KOPT-K1 (cell line): Measurements from ENCODE around the gene IL3.

Source experiments
- H3K27ac ChIP-seq: fragments of 200-600 bp; sonication (generic); 2 replicates; pipeline ENCODE4 v1.5.1; 2016; ENCODE audit warnings: antibody characterized with exemption, mild to moderate bottlenecking, low read depth, low read length; ENCODE audit not compliant: poor library complexity, severe bottlenecking
- H3K36me3 ChIP-seq: fragments of 200-600 bp; sonication (generic); 2 replicates; pipeline ENCODE4 v1.5.1; 2017; ENCODE audit warnings: antibody characterized with exemption, mild to moderate bottlenecking, low read length, moderate library complexity; ENCODE audit not compliant: insufficient read depth
- H3K9me3 ChIP-seq: fragments of 200-600 bp; sonication (generic); 2 replicates; pipeline ENCODE4 v1.5.1; 2017; ENCODE audit warnings: antibody characterized with exemption, low read length, mild to moderate bottlenecking; ENCODE audit not compliant: insufficient read depth, poor library complexity, severe bottlenecking

The IL3 gene

DNA sequence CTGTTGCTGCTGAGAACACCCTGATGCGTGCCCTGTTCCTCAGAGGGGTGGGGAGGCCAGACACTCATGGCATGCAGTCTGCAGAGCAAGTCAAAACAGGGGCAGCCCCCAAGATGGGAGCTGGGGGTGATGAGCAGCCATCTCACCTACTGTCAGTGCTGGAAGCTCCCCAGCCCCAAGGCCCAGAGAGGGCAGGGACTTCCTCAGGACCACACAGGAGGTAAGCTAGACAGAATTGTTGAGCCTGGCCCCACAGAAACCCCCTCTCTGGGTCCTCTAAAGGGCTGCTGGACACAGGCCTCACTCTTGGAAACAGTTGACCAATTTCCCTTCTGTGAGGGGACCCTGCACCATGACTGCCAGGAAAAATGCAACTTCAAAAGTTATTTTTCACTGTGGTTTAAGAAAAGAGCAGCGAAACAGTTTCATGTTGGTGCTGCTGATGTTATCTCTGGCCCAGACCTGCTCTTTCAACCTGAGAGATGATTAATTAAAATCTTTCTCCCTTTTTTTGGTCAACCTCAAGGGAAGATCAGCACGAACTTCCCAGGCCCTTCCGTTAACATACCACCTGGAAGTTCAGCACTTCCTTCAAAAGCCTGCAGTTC, 22.7 kb downstream of the IL3 start:
- no peaks in the 10 kb centered on the region for H3K36me3 ChIP-seq
- H3K9me3 ChIP-seq = no peaks in the 10 kb centered on the region
- peak overlapping the region; percentile 42 for H3K27ac ChIP-seq

DNA sequence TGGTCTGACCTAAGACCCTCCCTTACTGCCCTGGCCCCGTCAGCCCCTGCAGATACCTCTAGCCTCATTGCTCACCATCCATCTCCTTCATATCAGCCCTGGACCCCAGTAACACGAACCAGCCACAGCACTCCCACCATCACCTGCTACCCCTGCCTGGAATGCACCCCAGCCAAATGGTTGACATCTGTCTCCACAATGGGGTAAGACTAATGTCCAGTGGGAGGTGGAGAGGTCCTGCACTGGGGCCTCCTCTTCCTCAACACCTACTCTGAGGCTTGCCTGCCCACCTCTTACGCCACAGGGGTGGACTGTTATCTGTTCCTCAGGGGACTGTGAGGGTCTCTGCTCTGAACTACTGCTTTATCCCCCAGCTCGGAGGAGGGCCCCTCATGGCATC, 25.2 kb downstream of the IL3 start:
- H3K36me3 ChIP-seq = no peaks in the 10 kb centered on the region
- no peak overlapping the region for H3K27ac ChIP-seq

DNA sequence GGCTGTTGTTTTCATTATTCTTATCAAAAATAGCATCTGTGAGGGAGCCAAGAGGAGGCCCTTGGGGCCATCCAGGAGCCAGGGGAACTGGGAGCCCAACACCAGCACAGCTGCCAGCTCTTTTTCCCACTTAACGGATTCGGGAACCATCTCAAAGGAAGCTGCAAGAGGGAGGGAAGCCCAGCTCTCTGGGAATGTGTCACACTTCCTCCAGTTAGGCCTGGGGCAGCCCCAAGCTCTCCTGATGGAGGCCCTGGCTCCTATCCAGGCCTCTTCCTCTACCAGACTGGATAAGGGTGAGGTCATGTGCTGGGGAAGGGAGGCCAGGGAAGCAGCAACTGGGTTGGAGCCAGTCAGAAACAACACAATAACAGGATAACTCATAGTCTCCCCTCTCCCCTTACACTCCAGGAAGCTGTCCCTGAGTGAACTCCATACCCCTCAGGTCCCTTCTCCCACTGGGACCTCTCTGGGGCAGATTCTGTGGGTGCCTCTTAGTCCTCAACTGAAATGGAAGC, 25.9 kb downstream of the IL3 start:
- no peak overlapping the region for H3K27ac ChIP-seq
- H3K9me3 ChIP-seq = no peaks in the 10 kb centered on the region
- no peaks in the 10 kb centered on the region for H3K36me3 ChIP-seq

More for the DNA sequence above, 25.2 kb downstream of the IL3 start:
- no peaks in the 10 kb centered on the region for H3K9me3 ChIP-seq

DNA sequence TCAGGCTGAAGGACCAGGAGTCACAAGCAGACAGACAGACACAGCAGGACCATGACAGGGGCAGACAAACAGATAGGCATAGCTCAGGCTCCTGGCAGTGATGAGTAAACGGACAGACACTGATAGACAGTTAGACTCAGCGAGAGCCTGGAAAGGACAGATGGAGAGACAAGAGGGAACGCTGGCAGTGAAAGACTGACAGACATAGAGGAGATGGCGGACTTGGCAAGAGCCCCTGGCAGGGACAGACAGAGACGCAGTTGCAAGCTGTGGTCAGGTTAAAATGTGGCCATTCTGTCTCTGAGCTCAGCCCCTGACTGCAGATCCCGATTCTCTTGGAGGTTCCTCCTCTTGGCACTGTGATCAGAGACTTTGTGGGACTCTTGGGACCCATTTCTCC, 26.7 kb downstream of the IL3 start:
- Histone ChIP-seq H3K27ac (no peak overlapping the region), H3K36me3 (no peaks in the 10 kb centered on the region), H3K9me3 (no peaks in the 10 kb centered on the region)

DNA sequence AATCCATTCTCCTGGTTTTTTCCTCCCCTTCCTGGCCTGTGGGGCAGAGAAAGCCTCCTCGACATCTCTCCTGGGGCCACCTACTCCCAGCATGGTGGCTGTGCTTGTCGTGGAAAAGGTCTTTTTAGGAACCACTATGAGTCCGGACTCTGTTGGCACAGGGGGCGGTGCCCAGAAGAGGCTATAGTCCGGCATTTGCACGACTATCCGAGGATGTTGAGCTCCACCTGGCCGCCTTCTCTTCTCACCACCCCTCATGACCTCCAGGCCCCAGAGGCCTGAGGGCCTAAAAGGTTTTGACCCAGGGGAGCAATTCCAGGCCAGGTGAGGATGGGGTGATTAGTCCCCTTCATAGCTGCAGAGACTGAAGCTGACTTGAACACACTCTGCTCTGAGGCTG, 27.2 kb downstream of the IL3 start:
- H3K9me3 ChIP-seq = no peaks in the 10 kb centered on the region
- no peak overlapping the region for H3K27ac ChIP-seq
- no peaks in the 10 kb centered on the region for H3K36me3 ChIP-seq

DNA sequence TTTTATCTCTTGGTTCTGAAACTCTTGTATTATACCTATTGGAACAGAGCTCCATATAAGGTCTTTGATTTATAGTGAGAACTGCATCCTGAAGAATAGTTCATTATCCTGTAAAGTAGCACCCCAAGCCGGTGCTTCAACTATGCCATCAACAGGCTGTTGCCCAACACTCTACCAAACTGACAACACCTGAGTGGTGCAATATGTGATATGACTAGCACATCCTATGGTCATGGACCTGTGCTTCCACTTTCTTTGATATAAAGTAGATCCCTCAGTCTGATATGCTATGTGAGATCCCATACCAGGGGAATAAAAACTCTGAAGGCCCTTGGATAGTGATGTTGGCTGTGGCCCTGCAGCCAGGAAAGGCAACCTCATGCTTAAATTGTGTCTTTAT, 28.9 kb downstream of the IL3 start:
- no peaks in the 10 kb centered on the region for H3K36me3 ChIP-seq
- H3K9me3 ChIP-seq = no peaks in the 10 kb centered on the region
- no peak overlapping the region for H3K27ac ChIP-seq

DNA sequence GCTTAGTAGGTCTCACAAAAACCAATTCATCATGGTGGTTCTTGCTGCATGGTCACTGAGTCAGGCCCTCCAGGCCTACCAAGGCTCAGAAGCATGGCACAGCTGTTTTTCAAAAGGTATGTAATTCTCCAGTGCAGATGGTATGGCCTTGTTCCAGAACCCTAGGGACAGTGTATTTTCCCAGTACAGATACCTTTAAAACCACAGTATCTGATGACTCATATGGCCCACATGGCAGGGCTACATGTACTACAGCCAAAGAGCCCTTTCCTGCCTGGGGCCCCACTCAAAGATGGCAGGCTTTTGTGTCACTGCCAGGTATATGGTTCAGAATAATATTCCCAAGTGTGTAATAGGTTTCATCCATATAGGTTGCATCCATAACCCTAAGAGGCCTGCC, 29.7 kb downstream of the IL3 start:
- H3K9me3 ChIP-seq = no peaks in the 10 kb centered on the region
- no peak overlapping the region for H3K27ac ChIP-seq
- H3K36me3 ChIP-seq = no peaks in the 10 kb centered on the region

DNA sequence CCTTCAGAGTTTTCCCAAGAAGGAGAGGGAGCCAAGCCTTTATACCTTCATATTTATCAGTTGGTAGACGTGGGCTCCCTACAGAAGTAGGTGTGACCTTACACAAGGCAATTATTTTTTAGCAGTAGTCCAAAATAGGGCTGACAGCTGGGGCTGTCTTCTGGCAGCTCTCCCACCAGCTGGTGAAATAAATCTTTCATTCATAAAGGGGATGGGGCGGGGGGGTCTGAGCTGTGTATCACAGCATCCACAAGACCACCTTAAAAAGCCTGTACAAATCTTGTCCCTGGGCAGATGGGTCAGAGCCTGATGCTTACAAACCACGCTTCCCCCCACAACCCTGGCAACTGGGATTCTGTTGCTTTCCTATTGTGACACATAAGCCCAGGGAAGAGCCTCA, 32.8 kb downstream of the IL3 start:
- Histone ChIP-seq H3K9me3 (no peaks in the 10 kb centered on the region), H3K36me3 (no peaks in the 10 kb centered on the region), H3K27ac (no peak overlapping the region)

DNA sequence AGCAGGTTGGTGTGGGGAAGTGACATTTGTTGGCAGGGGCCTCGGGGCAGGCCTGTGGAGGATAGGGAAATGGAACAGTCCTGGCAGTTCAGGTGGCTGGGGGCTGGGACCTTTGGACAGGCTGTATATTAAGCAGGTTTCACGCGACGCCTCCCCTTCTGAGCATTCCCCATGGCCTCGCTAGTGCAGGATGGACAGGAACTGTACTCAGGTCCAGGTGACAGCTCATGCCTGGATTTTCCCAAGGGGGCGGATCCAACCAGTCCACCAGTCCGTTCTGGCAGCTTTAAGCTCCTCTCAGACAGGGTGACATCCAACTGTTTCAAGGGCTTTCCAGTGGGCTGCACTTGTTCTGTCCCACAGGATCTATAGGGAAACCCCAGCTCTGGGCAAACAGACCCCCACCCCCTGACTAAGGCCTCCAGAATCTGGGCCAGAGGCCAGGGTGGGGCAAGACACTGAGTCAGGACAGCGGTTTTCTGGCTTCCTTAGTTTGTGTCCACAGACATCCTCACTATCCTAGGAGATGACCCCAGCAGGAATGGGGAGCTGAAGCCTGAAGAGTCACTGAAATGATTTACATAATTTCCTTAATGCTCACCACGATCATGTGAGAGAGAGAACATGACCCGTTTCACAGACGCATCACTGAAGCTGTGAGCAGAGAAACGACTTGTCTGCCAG, 34.1 kb downstream of the IL3 start:
- H3K36me3 ChIP-seq = no peaks in the 10 kb centered on the region
- H3K9me3 ChIP-seq = no peaks in the 10 kb centered on the region
- H3K27ac ChIP-seq = no peak overlapping the region

DNA sequence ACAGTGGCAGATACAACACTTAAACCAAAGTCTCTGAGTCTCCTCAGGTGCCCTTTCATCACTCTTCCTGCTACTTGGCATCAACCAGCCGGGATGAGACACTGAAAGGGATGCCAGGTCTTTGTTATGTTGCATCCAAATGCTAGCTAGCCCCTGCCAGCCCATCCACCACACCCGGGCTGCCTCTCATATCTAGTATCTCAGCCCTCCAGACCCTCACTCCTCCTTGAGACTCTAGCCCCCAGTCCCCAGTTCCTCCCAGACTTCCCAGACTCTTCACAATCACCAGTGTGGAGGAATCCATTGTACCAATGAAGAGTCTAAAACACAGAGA, 34.6 kb downstream of the IL3 start:
- Histone ChIP-seq H3K27ac (peak overlapping the region; percentile 5), H3K36me3 (no peaks in the 10 kb centered on the region), H3K9me3 (no peaks in the 10 kb centered on the region)

DNA sequence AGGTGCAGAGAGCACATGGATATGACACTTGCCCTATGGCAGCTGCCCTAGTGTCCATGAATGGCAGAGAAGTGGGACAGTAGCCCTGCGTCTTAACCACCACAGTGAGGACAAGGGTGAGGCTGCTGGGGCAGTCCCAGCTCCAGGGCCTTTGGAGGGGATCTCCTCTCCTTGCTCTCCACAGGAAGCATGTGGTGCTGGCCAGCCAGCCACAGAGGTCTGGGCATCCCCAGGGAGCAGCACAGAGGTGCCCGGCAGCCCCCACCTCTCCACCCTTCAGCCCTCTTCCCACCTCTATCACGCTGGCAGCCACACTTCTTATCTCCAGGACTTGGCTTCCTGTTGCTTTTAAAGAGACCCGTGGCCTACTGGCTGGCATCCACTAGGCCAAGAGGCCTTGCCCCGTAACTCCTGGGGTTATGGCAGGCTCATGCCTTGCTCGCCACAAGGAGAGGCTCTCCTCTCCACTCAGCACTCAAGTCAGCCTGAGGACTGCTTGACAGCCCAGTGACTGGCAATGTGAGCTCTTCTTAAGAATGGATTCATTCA, 35.0 kb downstream of the IL3 start:
- no peaks in the 10 kb centered on the region for H3K36me3 ChIP-seq
- H3K27ac ChIP-seq = peak overlapping the region; percentile 5
- H3K9me3 ChIP-seq = no peaks in the 10 kb centered on the region

DNA sequence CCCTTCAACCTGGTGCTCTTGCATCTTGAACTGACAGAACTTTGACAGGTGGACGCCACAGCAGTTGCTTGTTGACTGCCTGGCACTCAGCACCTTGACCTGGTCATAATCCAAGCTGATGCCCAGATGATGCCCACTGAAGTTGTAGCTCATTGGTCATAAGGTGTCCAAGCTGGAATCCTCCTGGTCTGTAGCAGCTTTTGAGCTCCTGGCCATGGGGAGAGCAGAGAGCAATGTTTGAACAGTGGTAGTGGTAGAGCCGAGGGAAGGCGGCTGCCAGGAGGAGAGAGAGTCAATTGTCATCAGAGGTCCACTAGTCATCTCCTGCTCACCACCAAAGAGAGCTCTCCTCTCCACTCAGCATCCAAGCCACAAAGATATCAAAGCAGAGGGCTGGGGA, 36.4 kb downstream of the IL3 start:
- Histone ChIP-seq H3K27ac (no peak overlapping the region), H3K36me3 (no peaks in the 10 kb centered on the region), H3K9me3 (no peaks in the 10 kb centered on the region)

DNA sequence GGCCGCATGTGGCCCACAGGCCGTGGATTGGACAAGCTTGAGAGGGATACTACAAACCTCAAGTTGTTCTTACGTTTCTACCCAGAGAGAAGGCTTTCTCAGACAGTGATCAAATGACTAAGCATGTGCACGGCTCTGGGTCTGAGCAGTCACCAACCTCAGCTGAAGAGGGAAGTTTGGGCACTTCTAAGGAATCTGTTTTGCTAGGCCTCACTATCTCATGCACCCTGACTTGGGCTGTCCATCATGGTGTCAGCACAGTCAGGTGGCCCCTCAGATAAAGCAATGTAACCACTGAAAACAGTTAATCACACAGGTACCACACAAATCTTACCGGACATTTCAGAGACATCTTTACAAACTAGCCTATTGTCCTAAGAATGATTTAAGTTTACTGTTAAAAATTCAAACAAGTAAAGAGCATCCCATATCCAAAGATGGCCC, 37.7 kb downstream of the IL3 start:
- Histone ChIP-seq H3K36me3 (no peaks in the 10 kb centered on the region), H3K27ac (no peak overlapping the region), H3K9me3 (no peaks in the 10 kb centered on the region)

DNA sequence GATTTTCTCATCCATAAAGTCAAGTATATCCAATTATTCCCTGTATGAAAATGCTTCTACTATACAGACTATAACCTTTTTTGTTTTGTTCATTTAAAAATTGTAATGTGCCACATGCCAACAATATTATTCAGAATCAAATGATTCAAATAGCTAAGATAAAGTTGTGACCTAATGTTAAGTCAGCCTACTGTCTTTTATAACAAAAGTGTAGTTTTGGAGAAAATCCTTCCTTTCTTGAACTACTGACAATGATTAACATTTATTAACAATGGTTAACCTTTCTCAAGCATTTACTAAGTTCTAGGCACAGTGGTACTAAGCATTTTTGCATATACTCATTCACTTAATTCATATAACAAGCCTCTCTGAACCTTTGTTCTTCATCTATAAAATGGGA, 38.2 kb downstream of the IL3 start:
- H3K27ac ChIP-seq = peak overlapping the region; percentile 43
- no peaks in the 10 kb centered on the region for H3K9me3 ChIP-seq

DNA sequence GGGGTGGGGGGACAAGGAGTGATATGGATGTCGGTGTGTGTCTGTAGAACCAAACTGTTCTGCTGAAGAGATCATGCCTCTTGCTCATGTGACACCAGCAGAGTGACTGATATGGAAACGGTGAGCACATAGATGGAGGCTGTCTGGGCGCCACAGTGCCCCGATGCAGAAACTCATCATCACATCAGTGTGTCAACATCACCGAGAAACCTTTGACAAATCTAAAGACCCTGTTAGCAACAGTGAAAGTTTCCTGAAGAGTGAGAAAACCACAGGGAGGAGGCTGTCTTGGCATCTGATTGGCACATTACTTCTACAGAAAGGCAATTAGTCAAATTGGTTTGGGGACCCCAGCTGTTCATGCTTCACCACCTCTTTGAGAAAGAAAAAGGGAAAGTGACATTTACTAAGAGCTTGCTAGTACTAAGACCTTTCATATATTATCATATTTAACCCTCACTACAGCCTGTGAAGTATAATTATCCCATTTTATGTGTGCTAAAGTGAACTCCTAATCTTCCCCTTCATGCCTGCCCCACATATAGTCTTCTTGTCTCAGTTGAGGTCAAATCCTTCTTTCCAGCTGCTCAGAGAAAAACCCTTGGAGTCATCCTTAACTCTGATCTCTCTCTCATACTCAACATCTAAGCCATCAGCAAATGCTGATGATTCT, 38.8 kb downstream of the IL3 start:
- H3K27ac ChIP-seq = peak overlapping the region; percentile 43
- H3K9me3 ChIP-seq = no peaks in the 10 kb centered on the region
- H3K36me3 ChIP-seq = no peaks in the 10 kb centered on the region

More for the DNA sequence above, 38.2 kb downstream of the IL3 start:
- no peaks in the 10 kb centered on the region for H3K36me3 ChIP-seq
